ENCODE results near the gene CD86. TPM values are rescaled to one million over a fixed set of nuclear protein-coding genes. Genes with fewer than 3 reads are reported as not detected.

CD86 gene
- total RNA-seq, 1 experiment from 2014 or later, result not detected

- POLR2A ChIA-PET, result no interaction called here
These were observed 56.8 kb downstream of the CD86 start for GRCh38 chr3:122111974-122112373.

More at GRCh38 chr3:122111974-122112373, 56.8 kb downstream of the CD86 start:
- no peak for TF ChIP-seq ZFX (IDR thresholded peaks at IDR 0.05)
- TF ChIP-seq, protein P1, sequence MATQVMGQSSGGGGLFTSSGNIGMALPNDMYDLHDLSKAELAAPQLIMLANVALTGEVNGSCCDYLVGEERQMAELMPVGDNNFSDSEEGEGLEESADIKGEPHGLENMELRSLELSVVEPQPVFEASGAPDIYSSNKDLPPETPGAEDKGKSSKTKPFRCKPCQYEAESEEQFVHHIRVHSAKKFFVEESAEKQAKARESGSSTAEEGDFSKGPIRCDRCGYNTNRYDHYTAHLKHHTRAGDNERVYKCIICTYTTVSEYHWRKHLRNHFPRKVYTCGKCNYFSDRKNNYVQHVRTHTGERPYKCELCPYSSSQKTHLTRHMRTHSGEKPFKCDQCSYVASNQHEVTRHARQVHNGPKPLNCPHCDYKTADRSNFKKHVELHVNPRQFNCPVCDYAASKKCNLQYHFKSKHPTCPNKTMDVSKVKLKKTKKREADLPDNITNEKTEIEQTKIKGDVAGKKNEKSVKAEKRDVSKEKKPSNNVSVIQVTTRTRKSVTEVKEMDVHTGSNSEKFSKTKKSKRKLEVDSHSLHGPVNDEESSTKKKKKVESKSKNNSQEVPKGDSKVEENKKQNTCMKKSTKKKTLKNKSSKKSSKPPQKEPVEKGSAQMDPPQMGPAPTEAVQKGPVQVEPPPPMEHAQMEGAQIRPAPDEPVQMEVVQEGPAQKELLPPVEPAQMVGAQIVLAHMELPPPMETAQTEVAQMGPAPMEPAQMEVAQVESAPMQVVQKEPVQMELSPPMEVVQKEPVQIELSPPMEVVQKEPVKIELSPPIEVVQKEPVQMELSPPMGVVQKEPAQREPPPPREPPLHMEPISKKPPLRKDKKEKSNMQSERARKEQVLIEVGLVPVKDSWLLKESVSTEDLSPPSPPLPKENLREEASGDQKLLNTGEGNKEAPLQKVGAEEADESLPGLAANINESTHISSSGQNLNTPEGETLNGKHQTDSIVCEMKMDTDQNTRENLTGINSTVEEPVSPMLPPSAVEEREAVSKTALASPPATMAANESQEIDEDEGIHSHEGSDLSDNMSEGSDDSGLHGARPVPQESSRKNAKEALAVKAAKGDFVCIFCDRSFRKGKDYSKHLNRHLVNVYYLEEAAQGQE (IDR thresholded peaks at IDR 0.05; ENCODE audit: low read depth), result no peak
- no peak for TF ChIP-seq JUND (IDR thresholded peaks at IDR 0.05)
- TF ChIP-seq ATF3 (IDR thresholded peaks at IDR 0.05), result no peak
- no TSS peak for BruUV-seq (replicated peaks)
- intact Hi-C loops (cut with micrococcal nuclease), result loop anchor here (5.0 kb wide), 1 partner anchor 565 kb away; the partner anchor contains the start of gene POLQ
- no peak for DNase-seq (ENCODE audit: low read depth, low spot score)
- Histone ChIP-seq H2AFZ (ENCODE audit: low read depth, low read length, poor library complexity, severe bottlenecking) (no peak overlapping the region), H3K36me3 (ENCODE audit: control insufficient read depth in 1 of 2, insufficient read depth in 2 of 2, low read length in 2 of 2) (no peaks in the 10 kb centered on the region), H3K9me3 (ENCODE audit: control insufficient read depth in 1 of 2, insufficient read depth in 1 of 2, low read depth in 1 of 2, low read length in 2 of 2) (no peaks in the 10 kb centered on the region), H3K27me3 (ENCODE audit: insufficient read depth, low read length) (no peaks in the 10 kb centered on the region), H3K9ac (ENCODE audit: low read length) (no peak overlapping the region), H3K4me1 (ENCODE audit: control insufficient read depth in 1 of 2, insufficient read depth in 2 of 2, low read length in 2 of 2) (no peaks in the 10 kb centered on the region), H3K4me2 (ENCODE audit: low read length) (no peak overlapping the region), H3K4me3 (replicated peaks in 1 of 2; ENCODE audit: low read depth in 1 of 2, low read length in 2 of 2) (no peak overlapping the region), H3K9me2 (ENCODE audit: insufficient read depth) (no peaks in the 10 kb centered on the region), H4K20me1 (ENCODE audit: insufficient read depth) (no peaks in the 10 kb centered on the region), H3K79me2 (ENCODE audit: insufficient read depth, low read length) (no peaks in the 10 kb centered on the region), H3K27ac (ENCODE audit: low read depth, low read length) (no peak overlapping the region)
- ChIA-PET CTCF (interaction anchor here (1.2 to 2.0 kb wide), 2 partner anchors 10 to 147 kb away, joined by 4 to 9 read pairs; no protein-coding TSS in a partner anchor), RAD21 (ENCODE audit: low non-redundant PET in 1 of 2, low total read pairs in 2 of 2, uncharacterized antibody in 2 of 2, unreplicated experiment in 2 of 2) (no interaction called here)
- no peak for ATAC-seq

Measured in HCT116 (cell line).